Measurements from ENCODE around the gene GTF2I.

- TF ChIP-seq CTCF (IDR thresholded peaks at IDR 0.05; ENCODE audit: poor library complexity) (no peak), EZH2 (IDR thresholded peaks at IDR 0.05; ENCODE audit: borderline replicate concordance) (no peak)
Measured at GRCh38 chr7:74657692-74658177, at the start of gene GTF2I.

Data from hepatocyte (in vitro differentiated cells).